ENCODE measurements around the gene ADCY9.

DNA sequence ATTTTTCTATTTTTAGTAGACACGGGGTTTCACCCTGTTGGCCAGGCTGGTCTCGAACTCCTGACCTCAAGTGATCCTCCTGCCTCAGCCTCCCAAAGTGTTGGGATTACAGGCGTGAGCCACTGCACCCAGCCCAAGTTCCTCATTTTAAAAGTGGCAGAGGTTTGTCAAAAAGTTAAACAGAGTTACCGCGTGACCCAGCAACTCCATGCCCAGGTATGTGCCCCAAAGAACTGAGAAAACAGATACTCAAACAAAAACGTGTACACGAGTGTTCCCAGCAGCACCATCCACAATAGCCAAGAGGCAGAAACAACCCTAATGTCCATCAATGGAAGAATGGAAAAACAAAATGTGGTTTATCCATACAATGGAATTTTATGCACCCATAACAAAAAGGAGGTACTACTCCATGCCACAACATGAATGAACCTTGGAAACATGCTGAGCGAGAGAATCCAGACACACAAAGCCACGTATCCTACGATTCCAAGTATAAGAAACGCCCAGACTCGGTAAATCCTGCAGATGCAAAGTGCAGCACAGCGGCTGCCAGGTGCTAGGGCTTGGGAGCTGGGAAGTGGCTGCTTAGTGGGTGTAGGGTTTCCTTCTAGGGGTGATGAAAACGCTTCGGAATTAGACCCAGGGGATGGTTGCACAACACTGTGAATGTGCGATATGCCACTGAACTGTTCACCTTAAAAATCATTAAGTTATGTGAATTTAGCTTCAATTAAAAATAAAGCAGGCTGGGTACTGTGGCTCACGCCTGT lies 24.8 kb downstream of the ADCY9 start:
- TF ChIP-seq KDM5A (IDR thresholded peaks at IDR 0.05): no peak
- TF ChIP-seq, protein P1, sequence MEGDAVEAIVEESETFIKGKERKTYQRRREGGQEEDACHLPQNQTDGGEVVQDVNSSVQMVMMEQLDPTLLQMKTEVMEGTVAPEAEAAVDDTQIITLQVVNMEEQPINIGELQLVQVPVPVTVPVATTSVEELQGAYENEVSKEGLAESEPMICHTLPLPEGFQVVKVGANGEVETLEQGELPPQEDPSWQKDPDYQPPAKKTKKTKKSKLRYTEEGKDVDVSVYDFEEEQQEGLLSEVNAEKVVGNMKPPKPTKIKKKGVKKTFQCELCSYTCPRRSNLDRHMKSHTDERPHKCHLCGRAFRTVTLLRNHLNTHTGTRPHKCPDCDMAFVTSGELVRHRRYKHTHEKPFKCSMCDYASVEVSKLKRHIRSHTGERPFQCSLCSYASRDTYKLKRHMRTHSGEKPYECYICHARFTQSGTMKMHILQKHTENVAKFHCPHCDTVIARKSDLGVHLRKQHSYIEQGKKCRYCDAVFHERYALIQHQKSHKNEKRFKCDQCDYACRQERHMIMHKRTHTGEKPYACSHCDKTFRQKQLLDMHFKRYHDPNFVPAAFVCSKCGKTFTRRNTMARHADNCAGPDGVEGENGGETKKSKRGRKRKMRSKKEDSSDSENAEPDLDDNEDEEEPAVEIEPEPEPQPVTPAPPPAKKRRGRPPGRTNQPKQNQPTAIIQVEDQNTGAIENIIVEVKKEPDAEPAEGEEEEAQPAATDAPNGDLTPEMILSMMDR (IDR thresholded peaks at IDR 0.05): no peak

All from A549 (cell line).